Measurements from ENCODE around the gene CCNI2.

CCNI2 gene

GRCh38 chr5:132748522-132749000, 1.3 kb downstream of the CCNI2 start:
- intact Hi-C loops (cut with DNase I) = no loop called here
- DNase-seq = no peak

DNA sequence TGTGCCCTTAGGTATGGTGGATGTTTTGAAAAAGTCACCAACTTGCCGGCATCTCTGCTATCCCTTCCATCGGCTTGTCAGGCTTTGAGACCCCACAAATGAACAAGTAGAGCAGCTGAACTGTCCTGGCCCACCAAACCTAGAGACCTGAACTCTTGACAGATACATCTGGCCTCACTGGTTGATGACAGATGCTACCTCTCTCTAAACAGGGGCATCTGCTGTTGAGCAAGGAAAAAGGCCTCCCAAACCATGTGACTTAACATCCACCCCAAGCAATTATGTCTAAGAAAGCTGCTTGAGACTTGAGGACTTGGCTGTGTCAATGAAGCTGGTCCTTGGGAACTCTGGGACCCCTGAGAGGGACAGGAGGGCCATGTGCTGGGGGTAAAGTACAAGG, 2.3 kb downstream of the CCNI2 start:
- intact Hi-C loops (cut with DNase I) = no loop called here
- DNase-seq = peak in 1 of 10 donors; percentile 32

DNA sequence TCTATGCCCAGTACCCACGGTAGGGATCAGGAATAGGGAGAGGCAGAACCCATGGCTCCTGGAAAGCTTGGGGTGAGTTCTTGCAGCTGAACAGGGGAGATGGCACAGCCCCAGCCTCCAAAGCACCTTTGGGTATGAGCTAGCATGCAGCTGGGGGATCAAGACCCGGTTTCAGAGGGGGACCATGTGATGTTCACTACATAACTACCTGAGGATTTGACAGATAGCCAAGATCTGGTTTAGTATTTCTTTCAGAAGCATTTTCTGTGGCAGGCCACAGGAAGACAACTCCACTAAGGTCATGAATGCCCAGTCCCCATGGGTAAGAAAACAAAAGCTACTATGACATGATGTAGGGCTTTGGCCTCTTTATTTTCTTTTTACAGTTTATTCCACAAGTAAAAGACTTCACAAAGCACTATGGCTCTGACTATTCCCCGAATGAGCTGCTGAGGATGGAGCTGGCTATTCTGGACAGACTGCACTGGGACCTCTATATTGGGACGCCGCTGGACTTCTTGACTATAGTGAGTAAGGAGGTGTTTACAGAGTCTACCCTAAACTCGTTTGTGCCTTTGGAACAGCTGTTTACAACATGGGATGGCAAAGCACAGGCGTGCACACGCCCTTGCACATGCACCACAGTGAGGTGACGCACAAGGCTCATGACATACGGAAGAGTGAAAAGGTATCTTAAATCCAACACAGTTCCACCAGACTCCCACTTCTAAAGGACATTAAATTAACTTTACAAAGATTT, 3.4 kb downstream of the CCNI2 start:
- intact Hi-C loops (cut with DNase I) = loop anchor here (5.0 kb wide), 1 partner anchor 117 kb away; the partner anchor contains the start of genes GDF9 and UQCRQ
- peak in 2 of 10 donors; percentile 32 to 59 for DNase-seq

DNA sequence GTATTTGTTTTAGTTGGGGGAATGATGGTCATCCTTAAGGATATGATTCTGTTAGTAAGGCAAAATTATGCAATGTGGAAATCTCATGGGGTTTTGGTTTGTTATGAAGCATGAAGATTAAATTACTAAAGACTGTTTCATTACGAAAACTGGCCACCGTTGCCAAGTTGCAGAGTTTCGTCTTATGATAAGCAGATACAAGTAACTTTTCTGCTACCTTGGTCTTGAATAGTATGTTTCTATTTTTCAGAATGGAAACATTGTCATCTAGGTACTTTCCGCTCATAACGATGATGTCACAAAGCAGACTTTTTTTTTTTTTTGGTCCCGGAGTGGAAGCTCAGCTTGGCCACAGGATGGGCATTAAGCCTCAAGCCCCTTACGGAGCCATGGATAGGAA, 4.2 kb downstream of the CCNI2 start:
- intact Hi-C loops (cut with DNase I) = loop anchor here (5.0 kb wide), 1 partner anchor 116 kb away; the partner anchor contains the start of genes GDF9 and UQCRQ
- DNase-seq = peak in 1 of 10 donors; percentile 37

- intact Hi-C loops (cut with DNase I) = loop anchor here (2.0 to 5.0 kb wide), 2 partner anchors 69 to 115 kb away; partner anchors contain the start of genes GDF9 and UQCRQ
- DNase-seq = peak in 2 of 10 donors; percentile 26 to 40
Observed at GRCh38 chr5:132751971-132752580, 4.8 kb downstream of the CCNI2 start.

GRCh38 chr5:132752581-132753125, 5.4 kb downstream of the CCNI2 start:
- intact Hi-C loops (cut with DNase I) = loop anchor here (2.0 to 5.0 kb wide), 2 partner anchors 68 to 115 kb away; partner anchors contain the start of genes GDF9 and UQCRQ
- no peak for DNase-seq

GRCh38 chr5:132753135-132753987, 6.1 kb downstream of the CCNI2 start:
- DNase-seq = peak in 9 of 10 donors; percentile 58 to 96 (median 78)

DNA sequence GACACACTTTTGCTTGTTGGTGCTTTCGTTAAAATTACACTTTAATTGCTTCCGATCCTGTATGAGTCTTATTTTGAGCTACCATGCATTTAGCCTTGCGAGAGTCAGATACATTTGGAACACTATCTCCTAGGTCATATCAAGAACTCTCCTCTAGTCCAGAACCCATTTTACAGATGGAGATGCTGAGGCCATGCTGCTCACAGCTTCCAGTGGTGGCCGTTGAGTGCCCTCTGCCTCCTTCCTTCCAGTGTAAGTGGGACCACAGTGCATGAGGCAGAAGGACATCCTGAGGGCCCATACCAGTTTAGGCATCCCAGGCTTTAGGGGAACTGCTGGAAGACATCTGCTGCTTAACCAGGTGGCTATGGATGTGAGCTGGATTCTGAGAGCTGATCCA, 6.9 kb downstream of the CCNI2 start:
- DNase-seq = peak in 1 of 10 donors; percentile 20
- intact Hi-C loops (cut with DNase I) = loop anchor here (5.0 kb wide), 1 partner anchor 113 kb away; the partner anchor contains the start of genes GDF9 and UQCRQ

More at GRCh38 chr5:132753135-132753987, 6.1 kb downstream of the CCNI2 start:
- intact Hi-C loops (cut with DNase I) = loop anchor here (2.0 to 5.0 kb wide), 2 partner anchors 67 to 114 kb away; partner anchors contain the start of genes GDF9 and UQCRQ

DNA sequence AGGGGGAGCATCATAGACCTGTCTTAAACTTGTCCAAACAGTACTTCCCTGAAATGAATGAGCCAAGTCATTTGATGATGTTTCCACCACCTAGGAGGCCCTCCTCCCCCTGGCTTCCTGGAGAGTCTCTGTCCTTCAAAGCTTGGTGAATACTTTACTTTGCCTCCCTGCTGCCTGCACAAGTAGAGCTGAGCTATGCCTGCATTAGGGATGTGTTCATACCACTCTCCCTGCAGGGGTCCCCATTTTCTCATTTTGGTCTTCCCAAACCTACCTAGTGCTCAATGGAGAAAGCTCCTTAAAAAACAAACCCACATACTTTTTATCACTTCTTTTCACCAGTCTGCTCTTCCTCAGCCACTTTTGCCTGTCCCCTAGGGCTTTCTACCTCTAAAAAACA, 7.7 kb downstream of the CCNI2 start:
- peak in 2 of 10 donors; percentile 16 to 36 for DNase-seq
- intact Hi-C loops (cut with DNase I) = loop anchor here (5.0 kb wide), 1 partner anchor 112 kb away; the partner anchor contains the start of genes GDF9 and UQCRQ

- intact Hi-C loops (cut with DNase I) = no loop called here
- peak in 2 of 10 donors; percentile 56 to 71 for DNase-seq
Observed at GRCh38 chr5:132756542-132756941, 9.3 kb downstream of the CCNI2 start.

DNA sequence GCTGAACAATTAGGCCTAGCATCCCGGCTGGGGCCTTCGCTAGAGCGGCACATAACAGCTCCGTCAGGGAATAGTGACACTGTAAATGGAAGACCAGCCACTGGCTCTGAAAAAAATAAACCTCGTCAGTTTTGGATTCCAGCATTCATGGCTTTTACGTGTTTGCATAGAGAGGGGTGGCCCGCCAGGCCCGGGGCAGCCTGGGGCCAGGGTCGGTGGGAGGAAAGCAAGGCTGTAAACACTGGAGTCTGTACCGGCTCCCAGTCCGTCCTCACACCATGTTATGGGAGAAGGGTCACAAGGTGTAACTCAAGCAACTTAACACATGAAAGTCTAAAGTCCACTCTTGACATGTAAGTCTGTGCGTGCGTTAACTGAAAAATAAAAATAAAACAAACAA, 11.2 kb downstream of the CCNI2 start:
- intact Hi-C loops (cut with DNase I) = no loop called here

GRCh38 chr5:132759114-132760048, 12.2 kb downstream of the CCNI2 start:
- intact Hi-C loops (cut with DNase I) = no loop called here
- DNase-seq = peak in 2 of 10 donors; percentile 54 to 67

More for the DNA sequence above, 11.2 kb downstream of the CCNI2 start:
- peak in 2 of 10 donors; percentile 50 to 57 for DNase-seq

- DNase-seq = peak in 2 of 10 donors; percentile 59
- intact Hi-C loops (cut with DNase I) = no loop called here
Observed at GRCh38 chr5:132760049-132760420, 12.8 kb downstream of the CCNI2 start.

DNA sequence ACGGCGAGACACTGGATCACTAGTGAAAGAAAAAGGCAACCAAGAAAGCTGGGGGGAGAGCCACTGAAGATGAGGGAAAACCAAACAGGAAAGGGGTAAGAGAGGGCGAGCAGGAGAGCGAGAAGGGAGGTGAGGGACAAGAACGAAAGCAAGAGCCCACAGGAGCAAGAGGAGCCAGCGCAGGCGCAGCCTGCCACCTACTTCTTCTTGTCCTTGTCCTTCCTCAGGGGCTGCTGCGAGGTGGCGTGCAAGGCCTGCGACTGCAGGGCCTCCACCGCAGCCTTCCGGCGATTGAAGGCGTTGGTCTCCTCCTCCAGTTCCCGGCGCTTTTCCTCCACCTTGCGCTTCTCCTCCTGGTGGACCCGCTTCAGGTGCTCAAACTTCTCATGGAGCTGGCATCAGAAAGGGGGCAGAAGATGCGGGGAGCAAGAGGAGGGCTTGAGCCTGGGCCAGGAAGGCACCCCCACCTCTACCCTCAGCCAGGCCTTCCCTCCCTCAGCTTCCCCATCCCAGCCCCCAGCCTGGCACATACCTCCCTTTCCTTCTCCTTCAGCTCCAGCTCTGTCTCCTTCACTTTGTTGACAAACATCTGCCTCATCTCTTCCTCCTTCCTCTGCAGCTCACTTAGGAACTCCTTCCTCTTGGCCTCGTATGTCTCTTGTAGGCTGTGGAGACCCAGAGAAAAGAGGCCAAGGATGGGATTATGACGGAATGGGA, 13.5 kb downstream of the CCNI2 start:
- peak in 1 of 10 donors; percentile 56 for DNase-seq
- intact Hi-C loops (cut with DNase I) = no loop called here

DNA sequence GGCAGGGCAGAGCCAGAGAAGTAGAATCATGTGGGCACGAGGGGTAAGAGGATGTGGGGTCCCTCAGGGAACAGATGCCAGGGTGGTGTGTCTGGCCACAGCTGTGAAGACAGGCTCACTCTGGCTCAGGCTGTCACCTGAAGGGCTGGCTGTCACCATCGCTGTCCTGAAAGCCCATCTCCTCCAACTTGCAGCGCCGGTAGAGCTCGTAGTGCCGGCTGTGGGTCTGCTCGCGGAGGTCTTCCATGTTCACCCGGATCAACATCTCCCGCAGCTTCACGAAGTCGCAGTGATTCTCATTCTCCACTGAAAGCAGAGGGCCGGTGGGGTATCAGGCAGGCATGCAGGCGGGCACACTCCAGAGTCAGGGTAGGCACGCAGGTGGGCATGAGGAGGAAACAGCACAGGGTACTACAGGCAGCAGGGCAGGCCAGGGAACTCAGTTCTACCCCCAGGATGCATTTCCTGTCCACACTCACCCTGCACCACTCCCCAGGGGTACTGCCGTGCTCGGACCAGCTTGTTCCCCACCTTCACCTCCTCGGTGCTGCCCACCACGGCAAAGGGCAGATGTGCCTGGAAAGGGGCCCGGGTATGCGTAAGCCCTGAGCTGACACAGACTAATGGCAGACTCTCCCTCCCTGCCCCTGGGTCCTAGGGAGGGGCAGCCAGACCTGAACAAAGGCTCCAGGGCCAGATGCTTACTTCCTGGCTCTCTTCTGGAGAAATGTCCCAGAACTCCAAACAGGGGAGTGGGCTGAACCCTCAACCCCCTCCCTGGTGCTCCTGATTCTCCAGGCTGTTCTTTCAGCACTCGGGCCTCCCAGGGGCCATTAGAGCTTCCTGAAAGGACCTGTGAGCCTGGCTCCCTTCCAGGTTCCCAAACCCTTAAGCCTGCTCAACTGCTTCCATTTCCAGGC, 14.4 kb downstream of the CCNI2 start:
- intact Hi-C loops (cut with DNase I) = no loop called here
- DNase-seq = peak in 1 of 10 donors; percentile 72

- peak in 1 of 10 donors; percentile 69 for DNase-seq
- intact Hi-C loops (cut with DNase I) = no loop called here
Observed at GRCh38 chr5:132762246-132763000, 15.2 kb downstream of the CCNI2 start.

All from posterior cingulate gyrus (tissue), 11 donors.